ENCODE measurements around the gene STRN. TPM values are rescaled to one million over a fixed set of nuclear protein-coding genes. Genes with fewer than 3 reads are reported as not detected.
A peak's percentile ranks its signal among the peaks of the same experiment; 100 is the strongest.
"Not testable (repeated sequence)": the region's sequence is repeated elsewhere in the genome, so short reads cannot be mapped to it uniquely, and the experiment has no call there.

Gene STRN
- polyA plus RNA-seq = 10 to 100 TPM in 2 of 3 donors, 1 to 10 TPM in 1; 9.1 to 20.6 (median 11.0) TPM

- peak within 1 kb of the TSS; percentile 94 to 99 (median 98) for H3K27ac Mint-ChIP-seq
- peaks cover 0 to 3% (median 0%) of the 10 kb centered on the region in 3 donors for H3K36me3 Mint-ChIP-seq
- DNase-seq = peak; percentile 99
- H3K4me3 Mint-ChIP-seq = peak within 1 kb of the TSS; percentile 88 to 99 (median 99)
- peaks cover 6 to 13% (median 11%) of the 10 kb centered on the region in 3 donors for H3K27me3 Mint-ChIP-seq (ENCODE audit: low read depth in 3 of 3)
- peaks cover 52 to 53% of the 10 kb centered on the region in 2 donors for H3K4me1 Mint-ChIP-seq
- no peaks in the 10 kb centered on the region for H3K9me3 Mint-ChIP-seq
These were observed at the start of gene STRN for GRCh38 chr2:36966370-36967235. Gene STRN (minus strand): TSS chr2:36966536. CDS start chr2:36966463, 73 bp downstream.

DNA sequence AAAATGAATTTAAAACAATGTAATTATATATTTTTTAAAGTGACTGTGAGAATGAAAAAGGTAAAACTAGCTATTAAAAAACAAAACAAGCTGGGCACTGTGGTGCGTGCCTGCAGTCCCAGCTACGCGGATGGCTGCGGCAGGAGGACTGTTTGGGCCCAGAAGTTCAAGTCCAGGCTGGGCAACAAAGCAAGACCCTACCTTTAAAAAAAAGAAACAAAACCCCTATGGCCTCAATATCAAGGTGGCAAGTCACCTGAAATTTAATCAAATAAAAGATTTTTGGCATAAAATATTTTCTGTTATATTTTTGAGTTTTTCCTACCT is 46.9 kb upstream of the STRN start:
- H3K27me3 Mint-ChIP-seq (ENCODE audit: low read depth in 3 of 3) = peaks cover 0 to 5% (median 2%) of the 10 kb centered on the region in 3 donors
- H3K27ac Mint-ChIP-seq = no peak overlapping the region
- DNase-seq = no peak
- no peaks in the 10 kb centered on the region for H3K9me3 Mint-ChIP-seq
- peaks cover 0 to 5% of the 10 kb centered on the region in 2 donors for H3K4me1 Mint-ChIP-seq
- no peak overlapping the region for H3K4me3 Mint-ChIP-seq
- H3K36me3 Mint-ChIP-seq = peaks cover 33 to 44% (median 34%) of the 10 kb centered on the region in 3 donors

GRCh38 chr2:37011130-37011529 is 44.8 kb upstream of the STRN start:
- H3K27ac Mint-ChIP-seq = peak overlapping the region in 2 of 6 donors; percentile 14 to 67
- H3K36me3 Mint-ChIP-seq = peaks cover 28 to 38% (median 32%) of the 10 kb centered on the region in 3 donors
- DNase-seq = no peak

GRCh38 chr2:37005118-37005868 is 39.0 kb upstream of the STRN start:
- Mint-ChIP-seq H3K4me1 (peaks cover 9 to 13% of the 10 kb centered on the region in 2 donors), H3K9me3 (no peaks in the 10 kb centered on the region), H3K4me3 (peak overlapping the region; percentile 42 to 70 (median 62)), H3K27ac (peak overlapping the region in 5 of 6 donors; percentile 20 to 72 (median 58)), H3K36me3 (peaks cover 19 to 33% (median 23%) of the 10 kb centered on the region in 3 donors), H3K27me3 (ENCODE audit: low read depth in 3 of 3) (peaks cover 0 to 1% (median 0%) of the 10 kb centered on the region in 3 donors)
- peak; percentile 13 to 42 (median 34) for DNase-seq

More at GRCh38 chr2:37011130-37011529, 44.8 kb upstream of the STRN start:
- Mint-ChIP-seq H3K4me1 (peaks cover 0 to 5% of the 10 kb centered on the region in 2 donors), H3K9me3 (no peaks in the 10 kb centered on the region), H3K4me3 (no peak overlapping the region), H3K27me3 (ENCODE audit: low read depth in 3 of 3) (peaks cover 0 to 5% (median 2%) of the 10 kb centered on the region in 3 donors)

GRCh38 chr2:37000988-37001556 is 34.7 kb upstream of the STRN start:
- Mint-ChIP-seq H3K36me3 (peaks cover 10 to 36% (median 23%) of the 10 kb centered on the region in 3 donors), H3K4me1 (peaks cover 9 to 13% of the 10 kb centered on the region in 2 donors), H3K27ac (peak overlapping the region in 1 of 6 donors; percentile 34), H3K27me3 (ENCODE audit: low read depth in 3 of 3) (no peaks in the 10 kb centered on the region), H3K9me3 (no peaks in the 10 kb centered on the region), H3K4me3 (no peak overlapping the region)
- DNase-seq = no peak

- Mint-ChIP-seq H3K4me3 (no peak overlapping the region), H3K4me1 (peaks cover 7 to 8% of the 10 kb centered on the region in 2 donors), H3K36me3 (peaks cover 10 to 36% (median 23%) of the 10 kb centered on the region in 3 donors), H3K9me3 (no peaks in the 10 kb centered on the region), H3K27me3 (ENCODE audit: low read depth in 3 of 3) (no peaks in the 10 kb centered on the region), H3K27ac (no peak overlapping the region)
- no peak for DNase-seq
These were observed 34.0 kb upstream of the STRN start for GRCh38 chr2:37000318-37000717.

DNA sequence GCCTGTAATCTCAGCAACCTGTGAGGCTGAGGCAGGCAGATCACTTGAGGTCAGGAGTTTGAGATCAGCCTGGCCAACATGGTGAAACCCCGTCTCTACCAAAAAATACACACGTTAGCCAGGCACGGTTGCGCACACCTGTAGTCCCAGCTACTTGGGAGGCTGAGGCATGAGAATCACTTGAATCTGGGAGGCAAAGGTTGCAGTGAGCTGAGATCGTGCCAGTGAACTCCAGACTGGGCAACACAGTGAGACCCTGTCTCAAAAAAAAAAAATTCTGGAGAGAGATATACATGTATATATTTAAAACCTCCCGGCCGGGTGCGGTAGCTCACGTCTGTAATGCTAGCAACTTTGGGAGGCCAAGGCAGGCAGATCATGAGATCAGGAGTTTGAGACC is 33.1 kb upstream of the STRN start:
- not testable (repeated sequence) for H3K27ac Mint-ChIP-seq; DNase-seq; H3K4me1 Mint-ChIP-seq; H3K27me3 Mint-ChIP-seq (ENCODE audit: low read depth in 3 of 3); H3K9me3 Mint-ChIP-seq; H3K4me3 Mint-ChIP-seq
- H3K36me3 Mint-ChIP-seq = peaks cover 10 to 29% (median 21%) of the 10 kb centered on the region in 3 donors

- DNase-seq = no peak
- peaks cover 17 to 23% (median 17%) of the 10 kb centered on the region in 3 donors for H3K36me3 Mint-ChIP-seq
- H3K27me3 Mint-ChIP-seq (ENCODE audit: low read depth in 3 of 3) = no peaks in the 10 kb centered on the region
- no peak overlapping the region for H3K4me3 Mint-ChIP-seq
- H3K27ac Mint-ChIP-seq = peak overlapping the region in 1 of 6 donors; percentile 56
- H3K9me3 Mint-ChIP-seq = no peaks in the 10 kb centered on the region
- H3K4me1 Mint-ChIP-seq = no peaks in the 10 kb centered on the region
These were observed 27.7 kb upstream of the STRN start for GRCh38 chr2:36993841-36994620.

GRCh38 chr2:36988008-36988407 is 21.7 kb upstream of the STRN start:
- DNase-seq = no peak
- Mint-ChIP-seq H3K4me1 (no peaks in the 10 kb centered on the region), H3K9me3 (no peaks in the 10 kb centered on the region), H3K4me3 (no peak overlapping the region), H3K27me3 (ENCODE audit: low read depth in 3 of 3) (no peaks in the 10 kb centered on the region), H3K36me3 (peaks cover 13 to 18% (median 16%) of the 10 kb centered on the region in 3 donors), H3K27ac (no peak overlapping the region)

DNA sequence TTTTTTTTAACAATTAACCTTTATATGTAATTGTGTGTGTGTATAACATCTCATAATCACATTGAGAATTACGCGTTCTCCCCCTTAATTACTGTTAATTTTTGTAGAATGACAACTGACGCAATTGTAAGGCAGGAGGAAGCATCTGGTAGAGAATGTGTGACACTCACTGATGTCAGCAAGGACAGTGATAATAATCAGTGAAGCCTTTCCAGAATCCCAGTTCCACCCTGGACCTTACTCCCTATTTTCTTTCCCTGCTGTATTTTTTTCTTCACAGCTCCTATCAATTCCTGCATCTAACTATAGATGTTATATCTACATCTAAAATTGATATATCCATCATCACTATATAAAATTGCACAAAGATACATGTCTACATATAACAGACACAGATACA is 16.1 kb upstream of the STRN start:
- H3K4me3 Mint-ChIP-seq = no peak overlapping the region
- H3K4me1 Mint-ChIP-seq = no peaks in the 10 kb centered on the region
- H3K27me3 Mint-ChIP-seq (ENCODE audit: low read depth in 3 of 3) = no peaks in the 10 kb centered on the region
- peak overlapping the region in 1 of 6 donors; percentile 21 for H3K27ac Mint-ChIP-seq
- peaks cover 17 to 28% (median 22%) of the 10 kb centered on the region in 3 donors for H3K36me3 Mint-ChIP-seq
- DNase-seq = no peak
- H3K9me3 Mint-ChIP-seq = no peaks in the 10 kb centered on the region

- Mint-ChIP-seq H3K27me3 (ENCODE audit: low read depth in 3 of 3) (no peaks in the 10 kb centered on the region), H3K4me3 (no peak overlapping the region), H3K36me3 (peaks cover 17 to 28% (median 22%) of the 10 kb centered on the region in 3 donors), H3K9me3 (no peaks in the 10 kb centered on the region), H3K4me1 (no peaks in the 10 kb centered on the region), H3K27ac (no peak overlapping the region)
- no peak for DNase-seq
These were observed 15.6 kb upstream of the STRN start for GRCh38 chr2:36981911-36982310.

DNA sequence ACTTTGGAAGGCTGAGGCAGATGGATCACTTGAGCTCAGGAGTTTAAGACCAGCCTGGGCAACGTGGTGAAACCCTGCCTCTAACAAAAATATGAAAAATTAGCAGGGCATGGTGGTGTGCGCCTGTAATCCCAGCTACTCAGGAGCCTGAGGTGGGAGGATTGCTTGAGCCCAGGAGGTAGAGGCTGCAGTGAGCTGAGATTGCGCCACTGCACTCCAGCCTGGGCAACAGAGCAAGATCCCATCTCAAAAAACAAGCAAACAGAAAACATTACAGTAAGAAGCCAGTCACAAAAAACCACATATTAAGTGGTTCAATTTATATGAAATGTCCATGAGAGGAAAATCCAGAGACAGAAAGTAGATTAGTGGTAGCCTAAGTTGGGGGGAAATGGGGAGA is 12.7 kb upstream of the STRN start:
- peaks cover 12 to 19% (median 15%) of the 10 kb centered on the region in 3 donors for H3K36me3 Mint-ChIP-seq
- H3K27me3 Mint-ChIP-seq (ENCODE audit: low read depth in 3 of 3) = not testable (repeated sequence)
- peak overlapping the region in 3 of 6 donors; percentile 58 to 65 (median 65) for H3K27ac Mint-ChIP-seq

GRCh38 chr2:36976065-36976464 is 9.7 kb upstream of the STRN start:
- Mint-ChIP-seq H3K27me3 (ENCODE audit: low read depth in 3 of 3) (no peaks in the 10 kb centered on the region), H3K4me1 (no peaks in the 10 kb centered on the region), H3K36me3 (peaks cover 12 to 18% (median 12%) of the 10 kb centered on the region in 3 donors), H3K9me3 (no peaks in the 10 kb centered on the region), H3K27ac (no peak overlapping the region), H3K4me3 (no peak overlapping the region)
- DNase-seq = no peak

More for the DNA sequence above, 12.7 kb upstream of the STRN start:
- not testable (repeated sequence) for DNase-seq, H3K4me3 Mint-ChIP-seq, H3K4me1 Mint-ChIP-seq, H3K9me3 Mint-ChIP-seq
